ENCODE results near the gene RHCG. TPM values are rescaled to one million over a fixed set of nuclear protein-coding genes. Genes with fewer than 3 reads are reported as not detected.

The RHCG gene
- total RNA-seq, 6 experiments from 2014 or later, result not detected

GRCh38 chr15:89448825-89449224 is 47.6 kb downstream of the RHCG start:
- DNase-seq, result no peak
- H3K36me3 Mint-ChIP-seq (ENCODE audit: low read depth), result no peaks in the 10 kb centered on the region
- peaks cover 52% of the 10 kb centered on the region for H3K27me3 Mint-ChIP-seq (ENCODE audit: insufficient read depth)
- H3K27ac Mint-ChIP-seq, result no peak overlapping the region
- no peak for TF ChIP-seq CTCF (IDR thresholded peaks at IDR 0.05)
- H3K4me1 Mint-ChIP-seq (ENCODE audit: low read depth), result peaks cover 17% of the 10 kb centered on the region; the same call in 1 of the 2 replicates
- no peak overlapping the region for H3K4me3 Mint-ChIP-seq
- H3K9me3 Mint-ChIP-seq, result no peaks in the 10 kb centered on the region

GRCh38 chr15:89447676-89448075 is 48.7 kb downstream of the RHCG start:
- Mint-ChIP-seq H3K9me3 (no peaks in the 10 kb centered on the region), H3K27me3 (ENCODE audit: insufficient read depth) (peaks cover 57% of the 10 kb centered on the region), H3K27ac (no peak overlapping the region), H3K36me3 (ENCODE audit: low read depth) (no peaks in the 10 kb centered on the region), H3K4me1 (ENCODE audit: low read depth) (peaks cover 17% of the 10 kb centered on the region; the same call in 1 of the 2 replicates), H3K4me3 (no peak overlapping the region)
- no peak for DNase-seq
- no peak for TF ChIP-seq CTCF (IDR thresholded peaks at IDR 0.05)

- H3K36me3 Mint-ChIP-seq (ENCODE audit: low read depth), result no peaks in the 10 kb centered on the region
- H3K4me3 Mint-ChIP-seq, result no peak overlapping the region
- no peak overlapping the region for H3K27ac Mint-ChIP-seq
- H3K4me1 Mint-ChIP-seq (ENCODE audit: low read depth), result peaks cover 12% of the 10 kb centered on the region; the same call in 1 of the 2 replicates
- DNase-seq, result no peak
- no peaks in the 10 kb centered on the region for H3K9me3 Mint-ChIP-seq
- TF ChIP-seq CTCF (IDR thresholded peaks at IDR 0.05), result no peak
- peaks cover 59% of the 10 kb centered on the region for H3K27me3 Mint-ChIP-seq (ENCODE audit: insufficient read depth)
These were observed 50.0 kb downstream of the RHCG start for GRCh38 chr15:89446255-89446891.

- DNase-seq, result no peak
- peaks cover 58% of the 10 kb centered on the region for H3K27me3 Mint-ChIP-seq (ENCODE audit: insufficient read depth)
- no peak overlapping the region for H3K27ac Mint-ChIP-seq
- H3K4me3 Mint-ChIP-seq, result no peak overlapping the region
- no peak for TF ChIP-seq CTCF (IDR thresholded peaks at IDR 0.05)
- peaks cover 6% of the 10 kb centered on the region; the same call in 1 of the 2 replicates for H3K4me1 Mint-ChIP-seq (ENCODE audit: low read depth)
- H3K9me3 Mint-ChIP-seq, result no peaks in the 10 kb centered on the region
- no peaks in the 10 kb centered on the region for H3K36me3 Mint-ChIP-seq (ENCODE audit: low read depth)
These were observed 50.9 kb downstream of the RHCG start for GRCh38 chr15:89445518-89445917.

- Mint-ChIP-seq H3K27me3 (ENCODE audit: insufficient read depth) (peaks cover 58% of the 10 kb centered on the region), H3K4me3 (no peak overlapping the region), H3K36me3 (ENCODE audit: low read depth) (no peaks in the 10 kb centered on the region), H3K27ac (no peak overlapping the region), H3K4me1 (ENCODE audit: low read depth) (no peaks in the 10 kb centered on the region), H3K9me3 (no peaks in the 10 kb centered on the region)
- no peak for DNase-seq
- no peak for TF ChIP-seq CTCF (IDR thresholded peaks at IDR 0.05)
These were observed 51.9 kb downstream of the RHCG start for GRCh38 chr15:89444241-89445225.
